ENCODE measurements around the gene JAZF1. TPM values are rescaled to one million over a fixed set of nuclear protein-coding genes. Genes with fewer than 3 reads are reported as not detected.

The JAZF1 gene
- total and polyA plus RNA-seq, 9 of the 15 experiments (the other 6 are each of a cell fraction or from before 2014, with no cell fraction given): 0.04 to 0.64 (median 0.11) TPM; not detected in 3

GRCh38 chr7:28169230-28169629 lies 11.4 kb downstream of the JAZF1 start:
- Histone ChIP-seq H3K27ac (ENCODE audit: extremely low read depth, low read depth, low read length) (no peak overlapping the region), H3K4me2 (ENCODE audit: insufficient read depth, low read length) (no peak overlapping the region), H3K4me1 (replicated peaks in 1 of 2; ENCODE audit: control insufficient read depth in 2 of 2, insufficient read depth in 2 of 2, low read length in 2 of 2) (no peaks in the 10 kb centered on the region), H4K20me1 (replicated peaks; ENCODE audit: control insufficient read depth, insufficient read depth, low read length) (no peaks in the 10 kb centered on the region), H3K79me2 (ENCODE audit: control insufficient read depth, insufficient read depth, low read length) (no peaks in the 10 kb centered on the region), H3K27me3 (ENCODE audit: control insufficient read depth in 2 of 2, insufficient read depth in 2 of 2, low read length in 2 of 2) (peaks cover 7 to 8% of the 10 kb centered on the region in 2 experiments; a peak in 4 of 5 replicates), H3K36me3 (ENCODE audit: control insufficient read depth, insufficient read depth, low read length) (no peaks in the 10 kb centered on the region), H3K9ac (ENCODE audit: insufficient read depth in 1 of 2, low read depth in 2 of 2, low read length in 2 of 2) (no peak overlapping the region), H3K9me3 (replicated peaks; ENCODE audit: control insufficient read depth, insufficient read depth, low read depth, low read length) (no peaks in the 10 kb centered on the region), H3K4me3 (no peak overlapping the region), H3K9me1 (ENCODE audit: control insufficient read depth, insufficient read depth, low read length) (no peaks in the 10 kb centered on the region), H2AFZ (ENCODE audit: low read depth, low read length) (no peak overlapping the region)
- DNase-seq (ENCODE audit: extremely low read depth in 1 of 4, low spot score in 3 of 4): no peak
- POLR2A ChIA-PET: no interaction called here
- no peak for FAIRE-seq
- no TSS peak for BruUV-seq (replicated peaks)
- in situ Hi-C loops (cut with MboI) (no loop called here), intact Hi-C loops (cut with micrococcal nuclease) (no loop called here)
- ATAC-seq: no peak
- TF ChIP-seq TRIM24 (IDR thresholded peaks at IDR 0.05) (no peak), MEF2D (tag; conservative IDR thresholded peaks at IDR 0.05; ENCODE audit: low read depth) (no peak), ATF4 (CRISPR knock-in tag; IDR thresholded peaks at IDR 0.05) (no peak), MXI1 (IDR thresholded peaks at IDR 0.05; ENCODE audit: low read depth, low read length) (no peak), MCM2 (IDR thresholded peaks at IDR 0.05; ENCODE audit: low read depth) (no peak), ATF3 (IDR thresholded peaks at IDR 0.05) (peak; percentile 28; the same call in 1 of the 2 replicates), ATF3 (CRISPR knock-in tag; conservative IDR thresholded peaks at IDR 0.05) (no peak), CBFA2T2 (conservative IDR thresholded peaks at IDR 0.05) (0 out of 2 replicates have a peak, but pooled peaks have one; percentile 2), FOSL1 (tag; conservative IDR thresholded peaks at IDR 0.05) (0 out of 2 replicates have a peak, but pooled peaks have one; percentile 26), THRB (CRISPR knock-in tag; conservative IDR thresholded peaks at IDR 0.05) (no peak), TAF7 (tag; IDR thresholded peaks at IDR 0.05) (no peak), JUND (IDR thresholded peaks at IDR 0.05; ENCODE audit: borderline replicate concordance, low read depth, low read length) (peak; percentile 42; the same call in 1 of the 2 replicates), JUND (tag; IDR thresholded peaks at IDR 0.05; ENCODE audit: borderline replicate concordance, low read depth, low read length) (peak; percentile 38; the same call in 1 of the 3 replicates)
- 0% methylated on average over 1 of the region's 1 CpG for WGBS (ENCODE audit: insufficient coverage, low coverage, missing lambda C conversion rate)
- CTCF ChIA-PET (ENCODE audit: low intra/inter-chr PET ratio): no interaction called here

Data from K562 (cell line).